Osteoblast (primary cell): ENCODE measurements around the gene KCNQ5. TPM values are rescaled to one million over a fixed set of nuclear protein-coding genes. Genes with fewer than 3 reads are reported as not detected.

Experiments used
- DNase-seq: peaks from one replicate; pipeline ENCODE4 v3.0.0; 2011; ENCODE audit warnings: low spot score, mixed read lengths; ENCODE audit not compliant: insufficient read length; ENCODE audit errors: missing footprints
- H2AFZ ChIP-seq: 2 replicates; pipeline ENCODE4 v1.6.0; 2011; ENCODE audit warnings: mild to moderate bottlenecking, low read length
- H3K27ac ChIP-seq: 2 replicates; pipeline ENCODE4 v1.5.1; 2011; ENCODE audit warnings: mild to moderate bottlenecking, low read depth, low read length, moderate library complexity
- H3K27me3 ChIP-seq: 2 replicates; pipeline ENCODE4 v1.6.0; 2012; ENCODE audit warnings: mild to moderate bottlenecking, control low read depth, inconsistent platforms, low read length, moderate library complexity; ENCODE audit not compliant: insufficient read depth
- H3K36me3 ChIP-seq: 2 replicates; pipeline ENCODE4 v1.5.1; 2011; ENCODE audit warnings: mild to moderate bottlenecking, low read length, control low read depth, moderate library complexity; ENCODE audit not compliant: insufficient read depth
- H3K4me1 ChIP-seq: 2 replicates; pipeline ENCODE4 v1.5.1; 2011; ENCODE audit warnings: mild to moderate bottlenecking, low read length, control low read depth, moderate library complexity; ENCODE audit not compliant: insufficient read depth
- H3K4me2 ChIP-seq: 2 replicates; pipeline ENCODE4 v1.6.0; 2011; ENCODE audit warnings: mild to moderate bottlenecking, low read length; ENCODE audit not compliant: insufficient read depth
- H3K4me3 ChIP-seq: fragments of 200-600 bp; sonication (generic); 3 replicates; pipeline ENCODE4 v1.5.1; 2012; ENCODE audit warnings: mild to moderate bottlenecking, low read length, inconsistent platforms; ENCODE audit not compliant: insufficient read depth
- H3K79me2 ChIP-seq: 2 replicates; pipeline ENCODE4 v1.6.0; 2012; ENCODE audit warnings: mild to moderate bottlenecking, low read length, control low read depth, inconsistent platforms; ENCODE audit not compliant: insufficient read depth
- H3K9me3 ChIP-seq: 2 replicates; pipeline ENCODE4 v1.5.1; 2011; ENCODE audit warnings: low read depth, low read length, control low read depth
- H4K20me1 ChIP-seq: 2 replicates; pipeline ENCODE4 v1.6.0; 2012; ENCODE audit warnings: mild to moderate bottlenecking, low read length, control low read depth; ENCODE audit not compliant: insufficient read depth
- total RNA-seq: library from RNA; depleted of rRNA; stranded (reverse); fragments of >200 nt; gene quantifications from 2 replicates; pipeline ENCODE4 v1.2.3, GENCODE V29; 2012
- TF ChIP-seq, protein P1 (sequence below): IDR thresholded peaks from 2 replicates; pipeline ENCODE4 v1.5.1; 2011; ENCODE audit warnings: mild to moderate bottlenecking, low read depth, low read length, moderate library complexity; ENCODE audit errors: extremely low read depth

The KCNQ5 gene
- total RNA-seq, 1 donor: 4.0 TPM

DNA sequence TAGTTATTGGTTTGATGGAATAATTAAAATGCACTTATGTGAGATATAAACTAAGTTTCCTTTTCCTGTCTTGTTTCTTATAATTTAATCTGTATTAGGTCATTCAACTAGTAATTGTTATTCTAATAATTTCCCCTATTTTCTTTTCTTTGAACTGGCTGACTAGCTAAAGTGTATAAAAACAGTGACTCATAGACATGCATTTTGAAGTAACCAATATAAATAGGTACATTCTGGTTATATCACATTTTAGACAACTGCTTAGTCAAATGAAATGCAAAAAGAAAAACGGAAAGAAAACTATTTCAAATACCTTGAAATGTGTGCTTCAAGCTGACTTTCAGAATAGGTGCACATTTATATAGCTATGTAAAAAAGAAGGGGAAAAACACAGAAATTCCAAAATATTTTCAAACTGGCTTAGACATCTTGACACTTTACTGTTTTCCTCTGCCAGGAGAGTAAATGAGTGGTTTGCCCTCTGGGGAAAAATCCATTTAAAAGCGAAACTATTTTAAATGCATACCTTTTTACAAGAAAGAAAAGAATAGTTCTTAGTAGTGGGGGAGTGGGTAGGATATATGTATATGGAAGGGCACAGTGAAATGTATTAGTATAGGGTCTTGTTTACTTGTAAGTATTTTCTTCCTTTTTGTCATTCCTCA, 28.3 kb downstream of the KCNQ5 start:
- Histone ChIP-seq H3K4me2 (peak overlapping the region; percentile 73), H3K79me2 (no peaks in the 10 kb centered on the region), H3K27ac (peak overlapping the region; percentile 49)

DNA sequence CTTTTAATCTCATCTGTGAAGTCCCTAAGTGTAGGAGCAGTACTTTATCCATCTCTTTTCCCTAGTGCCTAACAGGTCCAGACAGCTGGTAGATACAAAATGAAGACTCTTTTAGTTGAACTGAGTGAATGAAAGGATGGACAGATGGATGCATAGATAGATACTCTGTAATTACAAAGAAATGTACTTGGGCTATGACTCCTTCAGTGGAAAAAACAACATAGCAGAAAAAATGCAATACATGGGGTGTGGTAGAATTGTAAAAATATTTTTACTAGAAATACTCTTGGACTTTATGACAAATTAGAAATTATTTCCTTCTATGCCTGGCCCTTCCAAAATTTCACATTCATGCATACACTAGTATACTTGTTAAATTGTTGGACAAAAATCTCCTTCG, 29.3 kb downstream of the KCNQ5 start:
- H2AFZ ChIP-seq: no peak overlapping the region
- peak overlapping the region; percentile 73 for H3K4me2 ChIP-seq
- DNase-seq: no peak
- H4K20me1 ChIP-seq: no peaks in the 10 kb centered on the region
- H3K4me1 ChIP-seq: peaks cover 36% of the 10 kb centered on the region
- peak overlapping the region; percentile 49 for H3K27ac ChIP-seq
- no peaks in the 10 kb centered on the region for H3K36me3 ChIP-seq
- H3K4me3 ChIP-seq: no peak overlapping the region
- TF ChIP-seq, protein P1, sequence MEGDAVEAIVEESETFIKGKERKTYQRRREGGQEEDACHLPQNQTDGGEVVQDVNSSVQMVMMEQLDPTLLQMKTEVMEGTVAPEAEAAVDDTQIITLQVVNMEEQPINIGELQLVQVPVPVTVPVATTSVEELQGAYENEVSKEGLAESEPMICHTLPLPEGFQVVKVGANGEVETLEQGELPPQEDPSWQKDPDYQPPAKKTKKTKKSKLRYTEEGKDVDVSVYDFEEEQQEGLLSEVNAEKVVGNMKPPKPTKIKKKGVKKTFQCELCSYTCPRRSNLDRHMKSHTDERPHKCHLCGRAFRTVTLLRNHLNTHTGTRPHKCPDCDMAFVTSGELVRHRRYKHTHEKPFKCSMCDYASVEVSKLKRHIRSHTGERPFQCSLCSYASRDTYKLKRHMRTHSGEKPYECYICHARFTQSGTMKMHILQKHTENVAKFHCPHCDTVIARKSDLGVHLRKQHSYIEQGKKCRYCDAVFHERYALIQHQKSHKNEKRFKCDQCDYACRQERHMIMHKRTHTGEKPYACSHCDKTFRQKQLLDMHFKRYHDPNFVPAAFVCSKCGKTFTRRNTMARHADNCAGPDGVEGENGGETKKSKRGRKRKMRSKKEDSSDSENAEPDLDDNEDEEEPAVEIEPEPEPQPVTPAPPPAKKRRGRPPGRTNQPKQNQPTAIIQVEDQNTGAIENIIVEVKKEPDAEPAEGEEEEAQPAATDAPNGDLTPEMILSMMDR: no peak
- no peaks in the 10 kb centered on the region for H3K27me3 ChIP-seq
- H3K79me2 ChIP-seq: no peaks in the 10 kb centered on the region
- no peaks in the 10 kb centered on the region for H3K9me3 ChIP-seq

More for the DNA sequence above, 28.3 kb downstream of the KCNQ5 start:
- H3K36me3 ChIP-seq: no peaks in the 10 kb centered on the region
- no peaks in the 10 kb centered on the region for H4K20me1 ChIP-seq
- peaks cover 36% of the 10 kb centered on the region for H3K4me1 ChIP-seq
- H2AFZ ChIP-seq: peak overlapping the region; percentile 27
- peak overlapping the region; percentile 5 for H3K4me3 ChIP-seq
- TF ChIP-seq, protein P1: no peak
- H3K27me3 ChIP-seq: no peaks in the 10 kb centered on the region
- no peaks in the 10 kb centered on the region for H3K9me3 ChIP-seq
- no peak for DNase-seq

DNA sequence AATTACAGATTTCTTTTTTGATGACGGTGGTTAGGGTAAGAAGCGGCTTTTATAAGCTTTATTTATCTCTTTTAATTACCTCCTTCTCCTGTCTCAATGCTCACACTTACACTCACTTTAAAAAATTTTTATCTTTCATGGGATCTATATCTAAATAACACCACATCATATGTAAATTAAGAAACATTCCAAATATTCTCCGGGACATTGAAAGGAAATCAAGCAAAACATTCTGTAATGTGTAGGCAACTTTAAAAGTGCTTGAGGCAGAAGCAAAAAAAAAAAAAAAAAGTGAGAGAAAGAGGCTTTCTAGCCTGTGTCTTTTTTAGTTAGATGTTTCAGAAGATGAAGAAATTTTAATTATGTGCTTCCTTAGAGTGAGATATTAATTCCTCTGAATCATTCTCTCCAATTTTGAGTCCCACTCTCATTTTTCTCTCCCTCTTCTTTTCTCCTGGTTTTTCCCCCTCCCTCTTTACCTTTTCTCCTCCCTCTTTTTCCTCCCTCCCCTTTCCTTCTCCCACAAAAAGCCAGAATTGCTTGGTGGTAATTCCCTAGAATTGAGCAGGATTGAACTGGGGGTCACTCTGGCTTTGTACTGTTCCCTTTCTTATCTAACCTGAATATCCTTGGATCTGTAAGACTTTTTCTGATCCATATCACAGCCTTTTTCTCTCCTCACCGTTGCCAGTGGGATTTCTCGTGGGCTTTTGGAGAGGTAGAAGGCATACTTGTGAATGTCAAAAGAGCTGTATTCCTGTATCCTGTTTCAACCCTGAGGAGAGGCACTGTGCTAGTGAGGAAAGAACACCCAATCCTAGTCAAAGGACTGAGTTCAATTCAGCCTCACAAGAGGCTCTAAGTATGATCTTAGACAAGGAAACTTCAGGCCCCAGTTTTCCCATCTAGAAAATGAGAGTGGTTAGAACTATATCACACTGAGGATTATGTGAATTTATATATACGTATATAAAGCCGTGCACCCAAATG, 30.4 kb downstream of the KCNQ5 start:
- no peak overlapping the region for H3K27ac ChIP-seq
- H3K79me2 ChIP-seq: no peaks in the 10 kb centered on the region
- peak overlapping the region; percentile 73 for H3K4me2 ChIP-seq
- peak overlapping the region; percentile 32 for H2AFZ ChIP-seq
- H3K9me3 ChIP-seq: no peaks in the 10 kb centered on the region
- H4K20me1 ChIP-seq: no peaks in the 10 kb centered on the region
- H3K4me1 ChIP-seq: peaks cover 34% of the 10 kb centered on the region
- TF ChIP-seq, protein P1: no peak
- no peak for DNase-seq
- no peaks in the 10 kb centered on the region for H3K27me3 ChIP-seq
- no peaks in the 10 kb centered on the region for H3K36me3 ChIP-seq
- H3K4me3 ChIP-seq: no peak overlapping the region

DNA sequence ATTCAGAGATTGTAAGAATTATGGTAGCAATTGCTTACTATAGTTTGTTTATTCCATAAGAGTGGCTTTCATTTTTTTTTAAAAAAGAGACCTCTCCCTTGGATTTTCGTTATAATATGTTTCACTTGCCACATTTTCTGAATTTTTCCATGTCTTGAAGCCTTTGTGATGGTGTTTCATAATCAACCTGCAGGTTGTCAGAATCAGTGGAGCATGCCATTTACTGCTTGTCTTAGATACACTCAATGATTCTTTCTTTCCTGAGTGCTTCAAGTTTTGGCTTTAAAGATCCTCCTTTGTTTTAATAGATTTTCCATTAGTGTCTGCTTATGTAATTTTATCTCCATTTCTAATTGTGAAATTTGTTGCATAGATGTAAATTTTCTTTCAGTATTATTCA, 31.2 kb downstream of the KCNQ5 start:
- Histone ChIP-seq H3K4me1 (peaks cover 42% of the 10 kb centered on the region), H3K4me2 (no peak overlapping the region), H3K27me3 (no peaks in the 10 kb centered on the region), H3K79me2 (no peaks in the 10 kb centered on the region), H4K20me1 (no peaks in the 10 kb centered on the region), H2AFZ (no peak overlapping the region), H3K4me3 (no peak overlapping the region), H3K36me3 (no peaks in the 10 kb centered on the region), H3K9me3 (no peaks in the 10 kb centered on the region), H3K27ac (no peak overlapping the region)
- TF ChIP-seq, protein P1: no peak
- no peak for DNase-seq
